Sciatic nerve (tissue), 2 donors: Measurements from ENCODE around the gene GLIS1. TPM values are rescaled to one million over a fixed set of nuclear protein-coding genes. Genes with fewer than 3 reads are reported as not detected.
"Not testable (repeated sequence)": the region's sequence is repeated elsewhere in the genome, so short reads cannot be mapped to it uniquely, and the experiment has no call there.

Experiments used
- ATAC-seq: fragments of 200-7000 bp; cut with Tn5 transposase; one replicate; pipeline ENCODE4 v1.9.1; 2020; ENCODE audit warnings: mild to moderate bottlenecking, moderate library complexity
- DNase-seq: peaks from one replicate; pipeline ENCODE4 v3.0.0-alpha.2; 2020; ENCODE audit warnings: low spot score
- intact Hi-C: fragments of 100-400 bp; cut with DNase I; formaldehyde crosslinking; loops from one replicate; pipeline ENCODE4 v1.14.2; 2022
- total RNA-seq: library from RNA; stranded (reverse); fragmentation: NEBNext Ultra II Directional; extraction: Animal tissue kit (Norgen Biotek cat#: 25700); gene quantifications from one replicate; pipeline ENCODE4 v1.2.1, GENCODE V29; 2021
- donor health status: DM: no; HTN: no; CAD: no.
- donor health status: DM: no; HTN: no; CAD: no.

The GLIS1 gene
- total RNA-seq, 1 donor from 2014 or later, result 0.98 TPM

DNA sequence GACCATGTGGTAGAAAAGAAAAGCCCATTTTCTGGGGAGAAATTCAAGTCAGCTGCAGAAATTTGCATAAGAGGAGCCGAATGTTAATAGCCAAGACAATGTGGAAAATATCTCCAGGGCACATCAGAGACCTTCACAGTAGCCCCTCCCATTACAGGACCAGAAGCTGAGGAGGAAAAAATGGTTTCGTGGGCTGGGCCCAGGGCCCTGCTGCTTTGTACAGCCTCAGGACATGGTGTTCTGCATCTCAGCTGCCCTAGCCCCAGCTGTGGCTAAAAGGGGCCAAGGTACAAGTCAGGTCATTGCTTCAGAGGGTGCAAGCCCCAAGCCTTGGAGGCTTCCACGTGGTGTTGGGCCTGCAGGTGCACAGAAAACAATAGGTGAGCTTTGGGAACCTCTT, 171.5 kb downstream of the GLIS1 start:
- intact Hi-C loops, result no loop called here
- ATAC-seq (no peak), DNase-seq (no peak)

DNA sequence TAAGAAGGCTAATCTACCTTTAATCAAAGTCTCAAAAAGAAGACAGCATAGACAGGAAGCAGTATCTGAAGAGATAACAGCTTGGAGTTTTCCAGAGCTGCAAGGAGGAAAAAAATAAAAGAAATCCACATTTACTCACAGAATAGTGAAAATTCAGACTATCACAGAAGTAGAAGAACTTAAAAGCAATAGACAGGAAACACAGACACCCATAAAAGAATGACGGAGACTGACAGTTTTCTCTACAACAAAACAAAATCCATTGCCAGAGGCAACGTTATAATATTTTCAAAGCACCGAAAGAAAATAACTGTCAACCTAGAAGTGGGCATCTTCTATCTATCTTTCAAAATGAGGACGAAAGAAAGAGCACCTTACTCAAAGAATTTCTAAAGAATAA, 175.4 kb downstream of the GLIS1 start:
- intact Hi-C loops, result no loop called here
- ATAC-seq (no peak), DNase-seq (no peak)

DNA sequence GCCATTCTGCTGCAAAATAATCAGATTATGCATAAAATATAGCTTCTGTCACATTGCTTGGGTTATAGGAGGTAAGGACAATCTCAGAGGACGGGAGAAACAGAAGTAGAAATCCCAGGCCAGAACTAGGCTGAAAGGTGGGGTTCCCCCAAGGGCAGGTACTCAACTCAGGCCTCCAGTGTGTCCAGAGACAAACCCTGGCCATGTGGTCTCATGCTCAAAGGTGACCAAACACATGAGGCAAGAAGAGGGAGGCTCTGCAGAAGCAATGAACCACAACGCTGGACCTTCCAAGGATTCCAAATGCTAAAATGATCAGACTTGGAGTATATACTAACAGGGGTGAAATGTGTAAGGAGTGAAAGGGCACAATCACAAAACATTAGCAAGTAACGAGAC, 176.0 kb downstream of the GLIS1 start:
- no peak for DNase-seq
- intact Hi-C loops, result no loop called here
- no peak for ATAC-seq

GRCh38 chr1:53562291-53562980, 176.5 kb downstream of the GLIS1 start:
- intact Hi-C loops, result no loop called here
- DNase-seq (peak; percentile 40), ATAC-seq (no peak)

- ATAC-seq, result no peak
- intact Hi-C loops, result no loop called here
- peak; percentile 34 for DNase-seq
Observed at GRCh38 chr1:53561503-53562105, 177.4 kb downstream of the GLIS1 start.

- intact Hi-C loops, result no loop called here
- ATAC-seq (no peak), DNase-seq (peak; percentile 50)
Observed at GRCh38 chr1:53560581-53561502, 178.1 kb downstream of the GLIS1 start.

- DNase-seq (no peak), ATAC-seq (no peak)
- intact Hi-C loops, result no loop called here
Observed at GRCh38 chr1:53559854-53560580, 178.9 kb downstream of the GLIS1 start.

- ATAC-seq (peak; percentile 15), DNase-seq (peak; percentile 39)
- intact Hi-C loops, result no loop called here
Observed at GRCh38 chr1:53559391-53559815, 179.6 kb downstream of the GLIS1 start.

DNA sequence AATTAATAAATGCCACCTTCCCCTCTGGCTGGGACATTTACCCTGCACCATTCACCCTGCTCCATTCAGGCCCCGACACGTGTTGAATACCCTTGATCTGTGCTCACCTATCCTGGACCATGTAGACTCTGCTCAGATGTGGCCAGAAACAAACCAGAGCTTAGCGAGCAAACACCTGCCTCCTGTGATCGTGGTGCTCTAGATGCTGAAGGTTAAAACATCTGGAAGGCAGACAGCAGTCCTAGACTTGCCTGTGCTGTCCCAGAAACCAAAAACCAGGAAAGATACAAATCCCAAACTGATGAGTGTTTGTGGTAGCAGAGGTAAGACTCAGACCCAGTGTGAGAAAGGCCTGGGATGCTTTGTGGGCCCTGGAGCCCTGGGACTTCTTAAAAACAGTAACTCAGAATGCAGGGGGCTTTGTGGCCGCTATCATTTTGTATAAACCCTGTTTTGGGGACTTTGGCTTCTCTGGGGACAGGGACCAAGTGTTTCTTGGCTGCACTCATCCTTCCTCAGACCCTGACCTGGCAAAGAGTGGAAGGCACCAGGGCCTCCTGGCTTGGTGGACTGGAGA, 180.1 kb downstream of the GLIS1 start:
- DNase-seq (no peak), ATAC-seq (no peak)
- intact Hi-C loops, result no loop called here

DNA sequence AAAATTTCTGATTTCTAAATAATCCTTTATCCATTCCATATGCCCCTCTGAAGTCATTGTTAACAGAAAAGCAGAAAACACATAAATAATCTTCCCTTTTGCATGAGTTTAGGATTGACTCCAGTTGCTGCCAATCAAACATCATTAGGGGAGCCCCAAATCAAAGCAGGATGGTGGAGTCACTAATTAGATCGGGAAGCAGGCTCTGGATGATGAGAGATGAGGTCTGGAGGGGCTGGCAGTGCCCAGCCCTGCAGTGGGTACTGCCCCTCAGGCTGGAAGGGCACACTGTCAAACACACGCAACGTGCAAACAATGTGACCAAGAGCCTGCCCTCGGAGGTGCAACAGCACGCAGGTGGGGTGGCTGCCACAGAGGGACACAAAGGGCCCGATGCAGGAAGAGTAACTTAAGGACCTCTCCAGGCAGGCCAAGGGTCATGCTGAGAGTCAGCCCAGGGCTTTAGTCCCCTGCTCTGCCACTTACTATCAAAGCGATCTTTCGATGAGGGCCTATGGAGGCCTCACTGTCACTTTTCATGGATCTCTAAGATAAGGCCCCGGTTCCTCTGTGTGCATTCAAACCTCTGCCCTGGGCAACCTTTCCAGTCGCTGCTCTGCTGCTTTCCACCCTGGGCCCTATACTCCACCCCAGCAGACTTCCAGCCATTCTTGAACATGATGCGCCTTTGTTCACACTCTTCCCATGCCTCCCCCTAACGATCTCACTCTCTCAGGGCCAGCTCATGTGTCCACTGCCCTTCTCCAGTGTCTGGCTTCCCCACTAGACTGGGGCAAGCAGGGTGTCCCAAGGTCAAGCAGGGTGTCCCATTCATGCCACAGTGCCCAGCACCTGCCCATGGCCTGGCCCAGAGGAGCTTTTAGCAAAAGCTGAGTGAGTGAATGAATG, 180.9 kb downstream of the GLIS1 start:
- peak; percentile 28 for DNase-seq
- intact Hi-C loops, result no loop called here
- ATAC-seq, result no peak

DNA sequence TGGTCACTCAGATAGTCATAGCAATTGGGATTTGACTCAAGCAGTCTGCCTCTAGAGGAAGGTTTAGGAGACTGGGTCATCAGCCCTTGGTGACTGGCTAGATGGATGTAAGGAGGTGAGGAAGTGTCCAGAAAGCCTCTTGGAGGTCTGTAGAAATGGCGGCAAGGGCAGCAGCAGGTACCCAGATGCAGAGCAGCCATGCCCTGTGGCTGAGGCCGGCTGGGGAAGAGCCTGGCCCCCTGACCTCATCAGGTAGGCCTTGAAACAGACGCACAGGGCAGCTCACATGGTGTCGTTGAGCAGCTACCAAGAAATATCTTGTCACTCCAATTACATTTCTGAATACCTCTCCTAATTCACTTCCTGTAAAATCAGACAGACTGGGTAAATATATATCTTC, 181.6 kb downstream of the GLIS1 start:
- intact Hi-C loops, result no loop called here
- ATAC-seq (no peak), DNase-seq (no peak)

DNA sequence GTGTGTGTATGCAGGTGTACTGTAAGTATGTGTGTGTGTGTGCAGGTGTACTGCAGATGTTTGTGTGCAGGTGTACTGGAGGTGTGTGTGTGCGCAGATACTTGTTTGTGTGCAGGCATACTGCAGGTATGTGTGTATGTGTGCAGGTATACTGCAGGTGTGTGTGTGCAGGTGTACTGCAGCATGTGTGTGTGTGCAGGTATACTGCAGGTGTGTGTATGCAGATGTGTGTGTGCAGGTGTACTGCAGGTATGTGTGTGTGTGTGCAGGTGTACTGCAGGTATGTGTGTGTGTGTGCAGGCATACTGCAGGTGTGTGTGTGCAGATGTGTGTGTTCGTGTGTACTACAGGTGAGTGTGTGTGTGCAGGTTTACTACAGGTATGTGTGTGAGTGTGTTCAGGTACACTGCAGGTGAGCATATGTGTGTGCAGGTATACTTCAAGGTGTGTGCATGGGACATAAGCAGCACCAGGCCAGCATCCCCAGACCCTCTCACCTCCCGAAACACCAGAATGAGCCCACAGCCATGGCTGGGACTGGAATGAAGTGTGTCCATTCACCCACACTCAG, 182.2 kb downstream of the GLIS1 start:
- intact Hi-C loops, result no loop called here
- no peak for ATAC-seq
- DNase-seq, result no peak

- ATAC-seq, intact Hi-C loops, DNase-seq: not testable (repeated sequence)
Observed at GRCh38 chr1:53555620-53556326, 183.2 kb downstream of the GLIS1 start.

DNA sequence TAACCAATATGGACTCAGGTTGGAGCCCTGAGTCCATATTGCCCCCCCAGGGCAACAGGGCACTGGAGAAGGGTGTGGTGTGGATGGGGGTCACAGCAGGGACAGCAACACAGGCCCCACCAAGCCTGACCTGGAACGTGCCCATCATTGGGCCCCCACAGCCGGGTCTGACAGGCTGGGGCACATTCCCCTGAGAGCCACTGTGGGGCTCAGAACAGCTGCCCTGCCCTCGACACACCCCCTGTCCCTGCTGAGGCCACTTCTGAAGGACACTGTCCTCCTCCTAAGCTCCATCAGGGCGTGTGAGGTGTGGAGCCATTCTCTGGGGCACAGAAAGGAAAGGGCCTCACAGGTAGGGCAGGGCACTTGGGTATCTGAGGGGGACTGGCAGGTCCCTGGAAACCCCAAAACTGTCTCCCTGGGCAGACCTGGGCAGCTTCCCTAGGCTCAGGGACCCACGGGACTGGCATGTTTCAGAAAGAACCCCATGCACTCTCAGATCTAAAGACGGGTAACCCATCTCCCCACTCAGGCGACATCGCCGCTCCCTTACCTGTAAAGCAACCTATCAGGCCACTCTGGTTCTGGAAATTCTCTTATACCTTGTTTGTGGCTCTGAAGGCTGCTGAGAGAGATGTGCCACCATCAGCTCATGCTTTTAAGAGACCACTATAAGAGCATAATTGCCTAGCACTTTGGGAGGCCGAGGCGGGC, 184.2 kb downstream of the GLIS1 start:
- no peak for ATAC-seq
- peak; percentile 36 for DNase-seq
- intact Hi-C loops, result no loop called here

DNA sequence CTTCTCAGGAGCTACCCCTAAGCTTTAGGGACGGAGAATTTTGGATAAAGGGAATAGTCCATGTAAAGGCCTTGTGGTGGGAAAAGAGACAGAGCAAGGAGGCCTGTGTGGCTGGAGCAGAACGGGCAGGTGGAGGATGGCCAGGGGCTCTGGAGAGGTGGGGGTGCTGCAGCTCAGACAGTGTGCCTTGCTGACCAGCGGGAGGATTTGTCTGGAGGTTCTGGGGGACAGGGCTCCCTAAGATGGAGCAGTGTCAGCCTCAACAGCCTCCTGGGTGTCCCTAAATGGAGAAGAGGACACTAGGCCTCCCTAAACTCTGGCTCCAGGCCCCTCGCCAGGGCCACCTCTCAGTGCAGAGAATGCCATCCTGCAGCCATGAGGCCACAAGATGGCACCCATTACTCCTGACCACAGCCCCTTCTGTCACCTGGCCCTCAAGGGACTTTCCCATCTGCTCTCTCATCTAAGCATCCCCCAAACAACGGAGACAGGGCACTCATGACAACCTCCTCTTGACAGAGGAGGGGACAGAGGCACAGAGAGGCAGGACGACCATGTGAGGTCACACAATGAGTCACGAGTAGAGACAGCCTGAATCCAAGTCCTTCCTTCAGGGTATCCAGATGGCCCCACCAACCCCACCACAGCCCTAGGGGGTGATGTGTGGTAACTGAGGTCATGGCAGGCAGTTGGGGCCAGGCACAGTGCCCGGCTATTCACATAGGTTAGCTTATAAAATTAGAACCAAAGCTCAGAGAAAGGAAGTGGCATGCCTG, 185.0 kb downstream of the GLIS1 start:
- intact Hi-C loops, result no loop called here
- DNase-seq, result no peak
- ATAC-seq, result no peak
